Mononuclear cell (primary cell): Measurements from ENCODE around the gene MRO. TPM values are rescaled to one million over a fixed set of nuclear protein-coding genes. Genes with fewer than 3 reads are reported as not detected.

Source experiments
- H3K27me3 ChIP-seq: 2 replicates; pipeline ENCODE4 v1.6.0; 2011; ENCODE audit warnings: low read length, control low read depth; ENCODE audit not compliant: insufficient read depth
- H3K4me1 ChIP-seq: 2 replicates; pipeline ENCODE4 v1.5.1; 2011; ENCODE audit warnings: mild to moderate bottlenecking, low read length, control low read depth; ENCODE audit not compliant: insufficient read depth
- H3K4me3 ChIP-seq: 2 replicates; pipeline ENCODE4 v1.5.1; 2011; ENCODE audit warnings: mild to moderate bottlenecking, low read length, moderate library complexity
- H3K9me3 ChIP-seq: 2 replicates; pipeline ENCODE4 v1.5.1; 2011; ENCODE audit warnings: low read depth, mild to moderate bottlenecking, control low read depth, low read length
- total RNA-seq: library from RNA; depleted of rRNA; stranded (reverse); fragments of >200 nt; gene quantifications from one replicate; pipeline ENCODE4 v1.2.3, GENCODE V29; 2012

MRO gene
- total RNA-seq, 1 donor = under 0.01 TPM

DNA sequence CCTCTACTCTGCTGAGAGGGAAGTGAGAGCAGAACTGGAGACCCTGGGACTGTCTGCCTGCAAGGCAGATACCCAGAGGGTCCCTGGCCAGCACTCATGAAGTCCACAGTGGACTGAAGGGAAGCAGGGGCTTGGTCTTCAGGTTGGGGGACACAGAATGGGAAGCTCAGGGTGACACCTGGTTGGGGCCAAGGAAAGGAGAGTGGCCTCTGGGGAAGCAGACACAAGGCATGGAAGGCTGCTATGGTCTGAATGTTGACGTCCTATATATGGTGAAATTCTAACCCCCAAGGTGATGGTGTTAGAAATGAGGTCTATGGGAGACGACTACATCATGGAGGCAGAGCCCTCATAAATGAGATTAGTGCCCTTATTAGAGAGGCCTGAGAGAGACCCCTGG is 69.3 kb downstream of the MRO start:
- no peaks in the 10 kb centered on the region for H3K4me1 ChIP-seq
- H3K9me3 ChIP-seq = no peaks in the 10 kb centered on the region
- H3K27me3 ChIP-seq = peaks cover 3% of the 10 kb centered on the region
- H3K4me3 ChIP-seq = no peak overlapping the region

DNA sequence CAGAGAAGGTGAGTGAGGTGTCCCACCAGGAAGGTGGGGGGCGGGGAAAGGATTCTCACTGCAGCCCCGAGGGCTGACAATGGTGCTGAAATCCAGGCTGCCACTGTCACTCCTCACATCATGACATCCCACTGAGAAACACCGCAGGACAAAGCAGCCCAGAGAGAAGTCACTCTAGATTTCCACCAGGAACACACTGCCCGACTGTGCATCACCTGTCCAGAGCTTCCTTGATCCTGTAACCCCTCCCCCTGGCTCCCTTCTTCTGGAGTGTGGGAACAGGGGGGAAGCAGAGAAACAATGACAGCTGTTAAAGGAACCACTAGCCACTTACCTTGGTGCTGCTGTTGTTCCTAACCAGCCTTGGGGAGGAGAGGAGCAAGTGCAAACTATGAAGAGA is 69.9 kb downstream of the MRO start:
- no peaks in the 10 kb centered on the region for H3K9me3 ChIP-seq
- H3K4me3 ChIP-seq = no peak overlapping the region
- H3K27me3 ChIP-seq = peaks cover under 1% of the 10 kb centered on the region
- H3K4me1 ChIP-seq = no peaks in the 10 kb centered on the region

DNA sequence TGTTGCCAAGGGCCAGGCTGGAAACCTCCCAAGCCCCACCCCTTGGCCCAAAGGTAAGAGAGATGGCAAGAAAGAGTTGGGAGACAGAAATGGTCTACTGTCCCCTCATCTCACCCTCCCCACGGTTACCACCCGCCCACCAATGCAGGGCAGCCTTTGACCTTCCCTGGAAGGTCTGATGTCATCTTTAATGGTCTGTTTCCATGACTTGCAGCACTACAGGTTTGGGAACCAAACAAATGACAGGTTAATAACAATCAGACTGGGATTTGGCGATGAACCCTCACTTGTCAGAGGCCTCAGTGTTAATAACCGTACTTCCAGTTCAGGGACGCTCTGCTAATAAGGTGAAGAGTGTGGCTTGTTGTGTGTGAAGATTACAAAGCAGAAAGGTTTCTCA is 70.4 kb downstream of the MRO start:
- H3K4me1 ChIP-seq = no peaks in the 10 kb centered on the region
- no peaks in the 10 kb centered on the region for H3K9me3 ChIP-seq
- no peaks in the 10 kb centered on the region for H3K27me3 ChIP-seq
- H3K4me3 ChIP-seq = no peak overlapping the region

DNA sequence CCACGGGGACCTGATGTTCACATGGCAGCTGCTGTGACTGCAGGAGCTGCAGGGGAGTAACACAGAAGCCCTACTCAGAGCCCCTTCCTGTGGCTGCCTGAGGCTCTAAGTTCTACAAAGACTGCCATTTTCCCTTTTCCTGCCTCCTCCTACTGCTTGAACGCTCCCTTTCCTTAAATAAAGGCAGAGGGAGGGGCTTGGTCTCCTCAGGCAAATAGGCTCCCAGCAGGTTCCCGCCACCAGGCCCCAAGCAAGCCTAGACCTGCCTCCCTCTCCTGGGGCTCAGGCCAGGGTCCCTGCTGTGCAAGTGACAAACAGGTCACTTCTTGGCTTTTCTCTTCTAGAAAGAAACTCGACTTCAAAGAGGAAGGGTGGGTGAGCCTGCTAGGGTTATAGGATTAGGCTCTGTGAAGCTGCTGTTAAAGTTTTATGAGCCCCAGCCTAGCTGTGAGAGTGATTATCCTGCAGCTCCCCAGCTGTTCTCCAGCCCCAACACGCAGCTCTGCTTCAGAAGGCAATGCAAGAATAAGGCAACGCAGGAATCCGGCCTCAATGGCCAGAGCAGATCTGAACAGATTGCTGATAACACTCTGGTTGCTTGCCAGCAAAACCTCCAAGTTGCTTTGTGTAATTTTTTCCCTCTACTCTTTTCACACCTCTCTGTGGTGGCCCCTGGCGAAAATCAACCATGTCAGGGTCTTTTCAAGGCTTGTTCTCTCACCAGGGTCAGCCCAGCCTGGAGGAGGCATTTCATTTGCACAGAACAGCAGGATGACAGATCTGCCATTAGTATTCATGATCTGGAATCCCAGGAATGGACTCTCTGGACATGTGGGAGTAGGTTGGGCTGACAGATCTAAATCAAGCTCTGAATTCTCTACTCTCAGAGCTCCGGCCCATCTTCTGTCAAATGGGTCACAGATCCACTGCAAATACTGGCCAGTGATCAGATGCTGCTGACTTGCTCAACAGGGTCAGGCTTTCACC is 71.3 kb downstream of the MRO start:
- H3K27me3 ChIP-seq = no peaks in the 10 kb centered on the region
- no peaks in the 10 kb centered on the region for H3K9me3 ChIP-seq
- H3K4me3 ChIP-seq = no peak overlapping the region
- no peaks in the 10 kb centered on the region for H3K4me1 ChIP-seq

DNA sequence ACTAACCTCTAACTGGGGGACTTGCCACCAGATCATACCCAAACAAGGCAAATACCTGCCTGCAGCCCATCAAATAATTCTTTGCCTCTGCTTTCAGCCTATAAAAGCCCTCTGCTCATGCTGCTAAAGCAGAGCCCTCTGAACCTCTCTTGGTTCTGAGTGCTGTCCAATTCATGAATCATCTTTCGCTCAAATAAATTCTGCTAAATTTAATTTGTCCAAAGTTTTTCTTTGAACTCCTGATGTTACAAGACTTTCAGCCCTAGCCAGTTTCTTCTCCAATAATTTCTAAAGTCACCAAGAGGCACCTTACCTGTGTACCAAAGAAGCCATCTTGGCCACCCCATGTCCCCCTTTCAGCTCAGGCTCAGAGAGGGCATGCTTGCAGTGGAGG is 72.0 kb downstream of the MRO start:
- H3K27me3 ChIP-seq = no peaks in the 10 kb centered on the region
- no peaks in the 10 kb centered on the region for H3K9me3 ChIP-seq
- no peak overlapping the region for H3K4me3 ChIP-seq
- no peaks in the 10 kb centered on the region for H3K4me1 ChIP-seq

DNA sequence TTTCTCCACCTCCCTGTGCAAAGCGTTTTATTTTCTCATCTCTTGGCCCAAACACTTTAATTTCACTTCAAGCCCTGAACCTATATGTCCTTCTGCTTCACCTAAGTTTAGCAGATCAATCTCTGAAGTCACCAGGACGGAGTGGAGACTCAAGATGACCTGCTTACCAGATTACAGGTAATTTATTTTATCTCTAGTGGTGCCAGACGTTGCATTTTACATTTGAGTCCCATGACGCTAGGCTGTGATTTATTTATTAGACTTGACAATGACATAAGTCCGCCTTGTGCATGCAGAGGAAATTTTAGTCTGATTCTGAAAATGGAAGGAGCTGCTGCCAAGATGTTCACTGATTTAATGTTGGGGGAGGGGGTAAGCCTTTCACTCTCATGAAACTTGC is 73.9 kb downstream of the MRO start:
- Histone ChIP-seq H3K4me3 (no peak overlapping the region), H3K9me3 (no peaks in the 10 kb centered on the region), H3K4me1 (no peaks in the 10 kb centered on the region), H3K27me3 (no peaks in the 10 kb centered on the region)

Other genes with a start within 250 kb of the MRO start
- gene ME2, start 59.1 kb upstream of the MRO start, total RNA-seq = 42.2 TPM
- 8.7 TPM for gene ELAC1, start 148.0 kb upstream of the MRO start, total RNA-seq
- 77.9 TPM for gene SMAD4, start 210.2 kb upstream of the MRO start, total RNA-seq